Measurements from ENCODE around the gene ALOX12B. TPM values are rescaled to one million over a fixed set of nuclear protein-coding genes. Genes with fewer than 3 reads are reported as not detected.

ALOX12B gene
- total RNA-seq, result not detected

DNA sequence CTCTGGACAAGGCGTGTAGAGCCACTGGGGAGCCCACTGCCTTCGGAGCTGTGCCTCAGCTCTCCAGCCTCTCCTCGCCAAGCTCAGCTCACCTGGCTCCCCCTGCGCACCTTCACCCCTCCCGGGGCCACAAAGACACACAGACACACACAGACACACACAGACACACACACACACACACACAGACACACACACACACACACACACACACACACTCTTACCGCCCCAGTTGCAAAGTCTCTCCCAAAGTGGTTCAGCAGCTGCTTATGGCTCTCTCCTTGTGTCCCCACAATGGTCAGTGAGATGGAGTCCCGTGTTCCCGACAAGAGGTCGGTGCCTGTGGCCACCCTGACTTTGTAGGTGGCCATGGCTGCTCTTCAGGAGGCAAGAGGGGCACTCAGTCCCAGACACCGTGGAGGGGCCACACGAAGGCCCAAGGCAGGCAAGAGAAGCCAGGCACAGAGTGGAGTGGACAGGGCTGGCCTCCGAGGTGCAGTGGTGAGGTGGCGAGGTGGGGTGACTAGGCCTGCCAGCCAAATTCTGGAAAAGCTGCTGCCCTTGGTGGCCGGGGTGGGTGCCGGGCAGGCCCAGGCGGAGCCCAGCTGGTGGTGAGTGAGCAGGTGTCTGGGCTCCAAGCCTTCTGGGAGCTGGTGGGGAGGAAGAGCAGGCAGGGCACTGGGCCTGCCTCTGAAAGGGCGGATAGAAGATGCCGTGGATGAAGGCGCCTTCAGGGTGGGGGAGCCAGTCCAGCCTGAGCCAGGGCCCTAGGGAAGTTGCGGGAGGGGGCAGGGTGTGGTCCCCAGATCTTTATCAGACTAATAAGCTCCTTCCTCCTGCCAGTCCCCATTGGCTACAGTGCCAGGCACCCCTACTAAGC, at the start of gene ALOX12B:
TSS of gene ALOX12B (minus strand) at position 642 of the 877 bp plus-strand sequence. CDS start at position 368, 274 bp downstream.
- DNase-seq (ENCODE audit: low spot score), result no peak
- ATAC-seq, result no peak

DNA sequence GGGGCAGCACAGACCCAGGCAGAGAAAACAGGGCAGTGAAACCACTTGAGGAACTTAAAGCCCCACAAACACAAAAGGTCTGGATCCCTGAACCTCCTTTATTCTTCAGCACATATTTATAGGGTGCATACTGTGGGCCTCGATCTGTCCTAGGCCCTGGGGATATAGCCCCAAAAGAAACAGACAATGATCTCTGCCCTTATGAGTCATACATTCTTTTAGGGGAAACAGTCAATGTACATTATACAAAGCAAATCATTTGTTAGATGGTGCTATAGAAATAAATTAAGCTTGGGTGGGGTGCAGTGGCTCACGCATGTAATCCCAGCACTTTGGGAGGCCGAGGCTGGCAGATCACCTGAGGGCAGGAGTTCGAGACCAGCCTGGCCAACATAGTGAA, 46.4 kb upstream of the ALOX12B start:
- no peak for ATAC-seq
- DNase-seq (ENCODE audit: low spot score), result no peak

DNA sequence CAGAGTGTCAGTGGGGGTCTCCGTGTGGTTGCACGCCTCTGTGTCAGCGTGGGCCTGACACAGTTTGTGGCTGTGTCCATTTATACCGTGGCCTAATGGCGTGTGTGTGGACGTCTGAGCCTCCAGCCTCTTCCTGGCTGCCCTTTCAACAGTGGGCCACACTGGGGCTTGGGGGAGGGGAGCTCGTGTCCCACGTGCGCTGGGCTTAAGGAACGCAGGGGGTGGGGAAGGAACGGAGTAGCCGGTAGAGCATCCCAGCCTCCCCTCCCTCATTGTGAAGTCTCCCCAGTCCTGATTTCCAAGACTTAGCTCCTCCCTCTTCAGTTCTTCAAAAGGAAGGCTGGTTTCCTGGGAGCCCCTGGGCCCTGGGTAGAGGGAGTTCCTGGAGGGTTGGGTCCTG, 45.9 kb upstream of the ALOX12B start:
- ATAC-seq (no peak), DNase-seq (ENCODE audit: low spot score) (no peak)

DNA sequence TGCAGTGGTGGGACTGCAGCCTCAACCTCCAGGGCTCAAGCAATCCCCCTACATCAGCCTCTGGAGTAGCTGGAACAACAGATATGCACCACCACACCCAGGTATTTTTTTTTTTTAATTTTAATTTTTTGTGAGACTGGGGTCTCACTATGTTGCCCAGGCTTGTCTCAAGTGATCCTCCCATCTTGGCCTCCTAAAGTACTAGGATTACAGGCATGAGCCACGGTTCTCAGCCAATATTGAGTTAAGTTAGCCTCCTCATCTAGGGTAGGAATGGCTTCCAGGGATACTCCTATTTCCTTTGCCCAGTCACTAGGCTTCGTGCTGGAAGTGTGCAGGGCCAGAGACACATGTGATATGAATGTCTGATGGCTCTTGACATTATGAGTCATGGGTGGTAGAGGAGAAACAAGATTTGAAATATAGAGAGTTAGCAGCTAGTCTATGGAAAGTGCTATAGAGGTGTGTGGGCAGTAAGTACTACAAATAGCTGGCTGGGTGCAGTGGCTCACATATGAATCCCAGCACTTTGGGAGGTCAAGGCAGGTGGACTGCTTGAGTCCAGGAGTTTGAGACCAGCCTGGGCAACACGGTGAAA, 44.4 kb upstream of the ALOX12B start:
- ATAC-seq (no peak), DNase-seq (ENCODE audit: low spot score) (no peak)

DNA sequence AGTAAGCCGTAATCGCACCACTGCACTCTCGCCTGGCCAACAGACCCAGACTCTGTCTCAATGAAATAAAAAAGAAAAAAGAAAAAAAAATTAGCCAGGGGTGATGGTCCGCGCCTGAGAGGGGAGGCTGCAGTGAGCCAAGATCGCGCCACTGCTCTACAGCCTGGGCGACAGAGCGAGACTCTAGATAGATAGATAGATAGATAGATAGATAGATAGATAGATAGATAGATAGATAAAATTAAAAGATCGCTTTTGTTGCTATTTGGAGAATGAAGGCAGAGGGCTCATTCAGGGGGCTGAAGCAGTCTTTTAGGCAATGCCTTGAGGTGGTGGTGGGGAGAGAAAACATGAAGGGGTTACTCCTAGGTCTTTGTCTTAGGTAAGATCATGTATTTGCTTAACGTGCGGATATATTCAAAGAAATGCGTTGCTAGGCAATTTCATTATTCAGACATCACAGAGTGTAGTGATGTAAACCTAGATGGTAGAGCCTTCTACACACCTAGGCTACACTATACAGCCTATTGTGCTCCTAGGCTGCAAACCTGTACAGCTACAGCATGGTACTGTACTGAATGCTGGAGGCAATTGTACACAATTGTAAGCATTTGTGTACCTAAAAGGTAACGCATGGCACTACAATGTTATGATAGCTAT, 40.7 kb upstream of the ALOX12B start:
- DNase-seq (ENCODE audit: low spot score), result no peak

DNA sequence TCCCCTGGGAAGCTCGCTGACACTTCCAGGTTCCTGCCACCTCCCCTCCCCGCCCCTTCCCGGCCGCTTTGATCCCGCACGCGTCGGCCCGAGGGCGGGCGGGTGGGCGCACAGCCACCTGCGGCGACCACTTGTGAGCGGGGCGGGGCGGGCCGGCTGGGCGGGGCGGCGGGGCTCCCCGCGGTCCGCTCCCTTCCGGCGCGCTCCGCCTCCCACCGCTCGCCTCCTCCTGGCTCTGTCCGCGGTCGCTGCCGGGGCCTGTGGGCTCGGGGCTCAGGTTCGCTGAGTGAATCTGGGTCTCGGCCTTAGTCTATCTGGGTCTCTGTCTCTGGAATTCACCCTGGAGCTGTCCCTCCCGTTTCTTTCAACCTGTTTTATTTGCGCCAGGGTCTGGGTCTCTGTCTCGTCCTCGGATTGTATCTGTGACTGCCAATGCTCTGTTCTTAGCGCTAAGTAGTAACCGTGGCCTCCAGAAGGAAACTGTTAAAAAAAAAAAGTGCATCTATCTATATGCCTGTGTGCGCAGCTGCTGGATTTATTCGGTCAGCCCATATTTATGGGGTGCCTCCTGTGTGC, 39.1 kb upstream of the ALOX12B start:
- DNase-seq (ENCODE audit: low spot score) (no peak), ATAC-seq (peak; percentile 54)

More for the DNA sequence above, 40.7 kb upstream of the ALOX12B start:
- no peak for ATAC-seq

DNA sequence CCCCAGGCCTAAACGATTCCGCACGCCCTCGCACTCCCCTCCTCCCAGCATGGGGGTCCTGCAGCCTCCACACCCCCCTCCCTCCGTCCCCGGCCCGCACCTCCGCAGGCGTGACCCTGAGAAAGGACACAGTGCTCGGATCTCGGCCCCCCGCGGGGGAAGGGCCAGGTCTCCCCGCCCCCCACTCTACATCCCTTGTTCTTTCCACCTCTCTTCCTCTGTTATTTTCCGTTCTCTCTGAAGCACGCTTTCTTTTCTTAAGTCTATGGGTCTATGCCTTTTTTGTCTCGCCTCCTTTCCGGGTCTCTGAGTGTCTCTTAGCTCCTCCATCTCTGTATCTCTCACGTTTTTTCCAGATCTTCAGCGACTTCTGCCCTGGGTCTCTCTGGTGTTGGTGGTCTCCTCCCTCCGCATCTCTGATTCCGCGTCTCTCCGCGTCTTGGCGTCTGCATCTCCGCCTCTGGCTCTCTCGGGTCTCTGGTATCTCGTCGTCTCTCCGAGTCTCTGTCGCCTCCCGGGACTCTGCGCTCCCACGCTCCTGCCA, 38.5 kb upstream of the ALOX12B start:
- DNase-seq (ENCODE audit: low spot score), result no peak
- peak; percentile 8 for ATAC-seq

DNA sequence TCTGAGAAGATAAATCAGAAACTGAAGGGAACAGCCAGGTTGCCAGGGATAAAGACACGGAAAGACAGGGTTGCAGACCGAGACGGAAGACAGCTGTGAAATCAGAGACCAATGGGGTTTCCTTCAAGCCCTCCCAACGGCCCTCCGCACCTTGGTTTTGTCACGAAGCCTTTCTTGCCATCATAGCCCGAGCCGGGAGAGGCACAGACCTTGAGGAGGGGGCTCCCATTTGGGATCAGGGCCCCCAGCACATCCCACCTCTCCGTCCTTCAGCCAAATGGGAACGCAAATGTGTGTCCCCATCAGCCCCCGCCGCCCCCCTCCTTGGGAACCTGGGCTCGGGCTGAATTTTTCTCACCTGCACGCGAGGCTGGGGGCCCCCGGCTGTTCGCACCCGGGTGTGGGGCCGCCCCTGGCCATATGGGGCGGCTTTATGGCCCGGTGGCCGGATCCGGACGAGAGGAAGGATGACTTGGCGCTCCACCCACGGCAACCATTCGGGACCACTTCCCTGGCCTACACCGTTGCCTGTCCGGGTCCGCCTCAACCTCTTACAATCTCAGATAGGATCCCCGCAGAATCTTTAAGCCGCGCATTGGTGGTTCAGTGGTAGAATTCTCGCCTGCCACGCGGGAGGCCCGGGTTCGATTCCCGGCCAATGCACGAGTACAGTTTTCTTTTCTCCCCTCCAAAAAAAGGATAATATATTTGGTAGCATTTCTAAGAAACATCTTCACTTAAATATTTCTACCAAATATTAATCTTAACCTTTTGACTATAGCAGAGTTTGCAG, 37.8 kb upstream of the ALOX12B start:
- peak; percentile 59 for ATAC-seq
- DNase-seq (ENCODE audit: low spot score), result peak; percentile 80

DNA sequence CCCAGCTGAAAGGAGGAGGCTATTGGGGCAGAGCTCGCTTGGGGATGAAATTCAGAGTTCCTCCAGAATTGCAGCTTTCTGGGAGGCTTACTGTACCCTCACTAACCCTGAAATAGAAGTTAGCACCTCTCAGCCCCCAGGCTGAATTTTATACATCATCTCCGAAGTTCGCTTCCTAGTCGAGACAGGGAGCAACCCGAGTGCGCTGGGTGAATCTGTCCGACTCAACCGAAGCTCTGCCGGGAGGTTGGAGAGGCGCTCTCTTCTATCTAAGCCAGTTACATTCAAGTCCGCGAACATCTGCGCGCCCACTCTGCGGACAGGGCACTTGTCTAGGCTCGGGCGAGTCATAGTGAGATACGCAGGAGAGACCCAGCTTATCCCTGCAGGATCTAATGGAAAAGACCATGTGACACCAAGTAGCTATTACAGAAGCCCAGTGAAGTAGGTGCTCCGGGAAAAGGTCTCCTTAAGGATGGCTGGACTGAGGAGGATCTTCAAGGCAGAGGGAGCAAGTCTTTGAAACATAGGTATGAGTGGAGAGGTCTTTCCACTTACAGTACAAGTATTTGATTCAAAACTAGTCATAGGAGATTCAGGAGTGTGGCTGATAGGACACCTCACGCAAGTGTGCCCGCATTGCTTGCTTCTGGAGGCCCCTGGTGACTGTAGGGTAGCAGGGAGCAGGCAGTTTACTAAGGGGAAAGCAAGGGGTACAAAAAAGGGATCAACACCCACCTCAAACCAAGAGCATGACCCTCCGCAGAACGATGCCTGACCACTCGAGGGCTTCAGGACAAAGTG, 37.0 kb upstream of the ALOX12B start:
- DNase-seq (ENCODE audit: low spot score), result no peak

DNA sequence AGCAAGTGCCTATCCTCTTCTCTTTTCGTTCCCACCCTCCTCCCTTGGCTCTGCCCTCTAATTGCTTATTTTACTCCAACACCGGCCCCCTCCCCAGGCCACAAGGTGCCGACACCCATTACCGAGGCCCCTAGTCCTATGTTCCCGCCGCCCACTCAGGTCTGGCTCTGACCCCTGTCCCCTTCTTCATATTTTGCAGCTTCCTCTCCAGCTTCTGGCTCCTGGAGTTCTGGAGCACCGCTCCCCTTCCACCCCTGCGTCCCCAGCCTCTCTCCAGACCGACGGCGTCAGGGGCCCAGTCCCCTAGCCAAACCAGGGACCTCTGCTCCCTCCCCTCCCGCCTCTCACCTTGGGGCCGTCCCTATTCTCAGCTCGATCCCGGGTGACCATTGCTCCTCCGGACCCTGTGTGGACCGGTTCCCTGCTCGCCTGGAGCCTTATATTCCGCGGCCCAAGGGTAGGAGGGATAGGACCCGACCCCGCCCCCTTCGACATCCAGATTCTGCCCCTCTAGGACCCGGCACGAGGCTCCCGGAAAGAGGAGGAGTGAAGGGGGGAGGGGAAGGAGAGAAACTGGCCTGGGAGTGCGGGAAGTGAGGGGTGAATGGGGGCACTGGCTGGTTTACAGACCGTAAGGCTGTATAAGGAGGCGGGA, 36.3 kb upstream of the ALOX12B start, which contains the start of gene HES7:
TSS of gene HES7 (minus strand) at position 412 of the 655 bp plus-strand sequence. CDS start at position 390, 22 bp downstream.
- DNase-seq (ENCODE audit: low spot score), result no peak
- ATAC-seq, result no peak

More for the DNA sequence above, 37.0 kb upstream of the ALOX12B start:
- no peak for ATAC-seq

DNA sequence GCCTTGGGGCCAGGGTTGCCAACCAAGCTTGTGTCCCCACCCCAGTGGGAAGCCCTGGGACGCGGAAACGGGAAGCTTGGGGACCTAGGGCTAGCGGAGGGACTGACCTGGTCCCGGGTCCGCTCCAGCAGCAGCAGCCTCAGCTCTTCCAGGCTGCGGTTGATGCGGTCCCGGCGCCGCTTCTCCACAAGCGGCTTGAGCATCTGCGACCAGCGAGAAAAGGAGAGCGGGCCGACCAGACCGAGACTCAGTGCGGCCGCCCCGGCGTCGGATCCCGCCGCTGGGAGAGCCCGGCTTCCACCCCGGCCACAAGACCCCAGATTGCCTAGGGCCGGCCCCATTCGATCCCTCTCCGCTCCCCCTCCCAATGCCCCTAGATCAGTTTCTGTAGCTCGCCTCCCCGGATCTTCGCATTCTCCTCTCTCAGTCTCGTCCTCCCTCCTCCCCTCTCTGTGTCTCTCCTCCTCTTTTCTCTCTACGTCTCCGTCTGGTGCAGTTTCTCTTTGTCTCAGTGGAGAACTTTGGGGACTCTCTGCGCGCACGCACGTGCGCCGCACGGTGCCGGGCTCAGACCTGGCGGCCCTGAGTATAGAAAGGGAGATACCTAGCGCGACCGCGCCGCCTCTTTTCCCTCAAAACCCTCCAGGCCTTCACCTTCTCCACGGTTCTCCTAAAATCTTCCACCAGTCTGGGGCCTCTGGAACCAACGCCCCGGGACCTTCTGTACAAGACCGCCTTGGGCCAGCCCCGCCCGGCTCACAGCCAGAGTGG, 35.6 kb upstream of the ALOX12B start:
- ATAC-seq, result no peak
- no peak for DNase-seq (ENCODE audit: low spot score)

DNA sequence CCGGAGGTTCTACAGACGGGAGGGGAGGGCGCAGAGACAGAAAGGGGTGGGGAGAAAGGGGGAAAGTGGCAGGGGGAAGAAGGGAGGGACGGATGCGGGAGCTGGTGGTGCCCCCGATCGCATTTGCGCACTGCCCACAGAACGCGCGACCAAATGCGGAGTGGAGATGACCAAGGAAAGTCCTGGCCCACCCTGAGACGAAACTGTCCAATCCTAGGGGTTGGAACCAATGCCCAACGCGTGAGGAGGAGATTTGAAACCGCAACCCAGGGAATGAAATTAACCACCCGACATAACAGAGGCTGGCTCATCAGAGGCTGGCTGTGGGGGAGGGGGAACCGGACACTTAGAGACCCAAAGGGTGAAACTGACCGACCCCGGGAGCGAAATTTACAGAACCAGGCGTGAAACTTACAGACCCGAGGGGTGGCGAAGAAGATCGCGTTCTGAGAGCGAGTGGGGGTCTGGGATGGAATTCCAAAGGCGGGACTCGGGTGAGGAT, 35.0 kb upstream of the ALOX12B start:
- no peak for DNase-seq (ENCODE audit: low spot score)
- no peak for ATAC-seq

DNA sequence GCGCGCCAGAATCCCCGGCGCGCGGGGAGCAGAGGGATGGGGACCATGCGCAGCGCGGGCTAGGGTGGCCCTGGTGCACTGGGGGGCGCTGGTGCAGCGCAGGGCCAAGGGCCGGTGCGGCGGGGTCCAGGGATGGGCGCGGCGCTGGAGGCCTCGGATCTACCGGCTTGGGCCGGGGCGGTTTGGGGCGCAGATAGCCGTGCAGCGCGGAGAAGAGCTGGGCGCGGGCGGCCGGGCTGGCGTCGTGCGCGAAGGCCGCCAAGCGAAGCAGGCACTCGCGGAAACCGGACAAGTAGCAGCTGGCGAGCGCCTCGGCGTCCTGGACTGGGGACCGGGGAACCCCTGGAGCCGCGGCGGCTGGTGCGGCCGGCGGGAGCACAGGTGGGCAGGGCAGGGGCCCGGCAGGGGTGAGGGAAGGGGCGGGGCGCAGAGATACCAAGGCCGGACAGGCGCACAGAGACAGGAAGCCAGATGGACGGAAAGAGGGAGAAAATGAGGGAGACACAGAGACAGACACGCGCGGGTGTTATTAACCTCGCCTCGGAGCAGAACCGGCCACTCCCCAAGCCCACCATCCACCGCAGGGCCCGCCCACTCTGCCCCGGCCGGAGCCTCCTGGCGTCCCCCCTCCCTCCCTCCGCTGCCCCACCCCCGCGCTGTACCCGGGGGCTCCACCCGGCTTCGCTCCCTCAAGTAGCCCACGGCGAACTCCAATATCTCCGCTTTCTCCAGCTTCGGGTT, 34.3 kb upstream of the ALOX12B start:
- peak; percentile 1 for ATAC-seq
- DNase-seq (ENCODE audit: low spot score), result peak; percentile 58

DNA sequence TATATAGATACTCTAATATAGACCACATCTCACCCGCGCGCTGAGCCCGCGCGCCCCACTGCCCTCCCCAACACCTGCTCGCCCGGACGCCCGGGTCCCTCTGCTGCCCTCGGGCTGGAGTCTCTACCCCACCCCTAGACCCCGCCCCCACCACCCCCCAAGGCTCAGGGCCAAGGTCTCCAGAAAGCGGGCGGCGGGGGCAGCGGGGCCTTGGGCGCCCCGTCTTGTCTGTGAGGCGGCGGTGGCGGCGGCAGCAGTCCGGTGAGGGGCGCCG, 33.8 kb upstream of the ALOX12B start:
- ATAC-seq (no peak), DNase-seq (ENCODE audit: low spot score) (no peak)

DNA sequence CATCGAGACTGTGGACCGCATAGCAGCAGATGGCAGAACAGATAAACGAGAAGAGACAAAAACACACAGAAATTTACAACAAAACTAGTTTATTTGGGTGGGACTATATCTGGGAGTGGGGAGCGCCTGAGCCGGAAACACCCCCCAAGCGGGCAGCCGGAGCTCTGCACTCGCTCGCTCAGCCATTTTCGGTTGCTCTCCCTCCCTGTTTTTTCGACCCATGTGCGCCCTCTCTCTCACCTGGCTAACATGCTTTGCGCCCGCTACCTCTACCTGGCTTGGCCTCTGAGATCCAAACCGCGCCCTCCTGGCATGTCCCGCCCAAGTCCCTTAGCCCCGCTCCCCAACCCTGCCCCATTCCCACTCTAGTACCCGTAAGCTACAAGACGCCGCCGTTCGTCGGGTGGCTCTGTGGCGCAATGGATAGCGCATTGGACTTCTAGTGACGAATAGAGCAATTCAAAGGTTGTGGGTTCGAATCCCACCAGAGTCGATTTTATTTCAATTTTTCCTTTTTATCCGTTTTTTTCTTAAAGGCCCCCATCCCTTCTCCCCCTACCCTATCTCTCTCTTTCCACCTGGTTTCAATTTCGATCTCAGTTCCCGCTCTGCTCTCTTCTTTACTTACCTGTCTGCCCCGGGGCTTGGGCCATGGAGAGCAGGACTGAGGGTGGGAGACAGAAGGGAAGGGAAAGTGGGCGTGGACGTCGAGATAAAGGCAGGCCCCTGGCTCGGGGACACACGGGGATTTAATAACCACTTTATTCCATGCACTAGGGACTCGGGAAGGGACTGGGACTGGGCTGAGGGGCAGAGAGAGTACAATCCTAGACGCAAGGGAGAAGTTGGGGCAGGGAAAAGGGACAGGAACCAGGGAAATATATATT, 33.2 kb upstream of the ALOX12B start:
- DNase-seq (ENCODE audit: low spot score), result peak; percentile 67
- peak; percentile 3 for ATAC-seq
